Fibroblast of mammary gland (primary cell): ENCODE results near the gene PDE1A.

Experiments
- DNase-seq: peaks from one replicate; pipeline ENCODE4 v3.0.0-alpha.2; 2010; ENCODE audit warnings: low read depth
- H3K4me3 ChIP-seq: 2 replicates; pipeline ENCODE4 v1.5.1; 2011; ENCODE audit warnings: low read depth, mild to moderate bottlenecking, low read length, moderate library complexity; ENCODE audit not compliant: control insufficient read depth
- TF ChIP-seq, protein P1 (sequence below): conservative IDR thresholded peaks from 2 replicates; pipeline ENCODE4 v1.5.1; 2011; ENCODE audit warnings: low read depth, low read length, inconsistent platforms; ENCODE audit not compliant: control insufficient read depth, insufficient read depth

The PDE1A gene

DNA sequence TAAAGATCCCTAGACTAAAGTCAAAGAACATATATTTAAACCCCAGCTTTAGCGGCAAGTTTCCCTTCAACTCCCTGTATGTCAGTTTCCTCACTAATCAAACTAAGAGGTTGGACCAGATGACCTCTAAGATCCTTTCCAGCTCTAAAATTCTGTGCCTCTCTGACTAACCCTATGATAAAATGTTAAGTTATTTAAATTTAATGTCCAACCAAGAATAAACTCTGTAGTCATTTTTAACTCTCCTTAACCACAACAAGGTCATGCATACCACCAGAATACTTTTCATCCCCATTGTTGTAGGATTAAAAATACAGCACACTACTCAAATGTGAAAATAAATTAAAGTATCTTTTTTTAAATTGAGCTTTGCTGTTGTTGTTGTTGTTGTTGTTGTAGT is 5.2 kb upstream of the PDE1A start:
- DNase-seq, result no peak
- no peak overlapping the region for H3K4me3 ChIP-seq
- TF ChIP-seq, protein P1, sequence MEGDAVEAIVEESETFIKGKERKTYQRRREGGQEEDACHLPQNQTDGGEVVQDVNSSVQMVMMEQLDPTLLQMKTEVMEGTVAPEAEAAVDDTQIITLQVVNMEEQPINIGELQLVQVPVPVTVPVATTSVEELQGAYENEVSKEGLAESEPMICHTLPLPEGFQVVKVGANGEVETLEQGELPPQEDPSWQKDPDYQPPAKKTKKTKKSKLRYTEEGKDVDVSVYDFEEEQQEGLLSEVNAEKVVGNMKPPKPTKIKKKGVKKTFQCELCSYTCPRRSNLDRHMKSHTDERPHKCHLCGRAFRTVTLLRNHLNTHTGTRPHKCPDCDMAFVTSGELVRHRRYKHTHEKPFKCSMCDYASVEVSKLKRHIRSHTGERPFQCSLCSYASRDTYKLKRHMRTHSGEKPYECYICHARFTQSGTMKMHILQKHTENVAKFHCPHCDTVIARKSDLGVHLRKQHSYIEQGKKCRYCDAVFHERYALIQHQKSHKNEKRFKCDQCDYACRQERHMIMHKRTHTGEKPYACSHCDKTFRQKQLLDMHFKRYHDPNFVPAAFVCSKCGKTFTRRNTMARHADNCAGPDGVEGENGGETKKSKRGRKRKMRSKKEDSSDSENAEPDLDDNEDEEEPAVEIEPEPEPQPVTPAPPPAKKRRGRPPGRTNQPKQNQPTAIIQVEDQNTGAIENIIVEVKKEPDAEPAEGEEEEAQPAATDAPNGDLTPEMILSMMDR, result no peak

DNA sequence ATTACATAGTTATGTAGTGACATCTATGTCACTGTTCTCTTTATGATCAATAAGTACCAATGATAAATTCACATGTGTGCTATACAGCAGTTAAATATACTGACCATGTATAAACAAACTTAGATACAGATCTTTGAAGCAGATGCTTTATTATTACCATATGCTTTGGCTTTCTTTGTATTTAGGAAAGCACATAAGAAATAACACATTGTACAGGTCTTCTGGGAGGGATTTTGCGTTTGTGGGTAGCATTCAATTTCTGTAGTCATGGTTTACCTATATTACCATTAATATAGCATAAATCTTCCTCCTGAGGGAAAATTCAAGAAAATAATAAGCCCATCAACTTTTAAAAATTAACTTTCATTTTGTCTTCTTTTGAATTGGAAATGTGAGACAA is 1.6 kb upstream of the PDE1A start:
- no peak overlapping the region for H3K4me3 ChIP-seq
- DNase-seq, result no peak
- TF ChIP-seq, protein P1, result no peak

DNA sequence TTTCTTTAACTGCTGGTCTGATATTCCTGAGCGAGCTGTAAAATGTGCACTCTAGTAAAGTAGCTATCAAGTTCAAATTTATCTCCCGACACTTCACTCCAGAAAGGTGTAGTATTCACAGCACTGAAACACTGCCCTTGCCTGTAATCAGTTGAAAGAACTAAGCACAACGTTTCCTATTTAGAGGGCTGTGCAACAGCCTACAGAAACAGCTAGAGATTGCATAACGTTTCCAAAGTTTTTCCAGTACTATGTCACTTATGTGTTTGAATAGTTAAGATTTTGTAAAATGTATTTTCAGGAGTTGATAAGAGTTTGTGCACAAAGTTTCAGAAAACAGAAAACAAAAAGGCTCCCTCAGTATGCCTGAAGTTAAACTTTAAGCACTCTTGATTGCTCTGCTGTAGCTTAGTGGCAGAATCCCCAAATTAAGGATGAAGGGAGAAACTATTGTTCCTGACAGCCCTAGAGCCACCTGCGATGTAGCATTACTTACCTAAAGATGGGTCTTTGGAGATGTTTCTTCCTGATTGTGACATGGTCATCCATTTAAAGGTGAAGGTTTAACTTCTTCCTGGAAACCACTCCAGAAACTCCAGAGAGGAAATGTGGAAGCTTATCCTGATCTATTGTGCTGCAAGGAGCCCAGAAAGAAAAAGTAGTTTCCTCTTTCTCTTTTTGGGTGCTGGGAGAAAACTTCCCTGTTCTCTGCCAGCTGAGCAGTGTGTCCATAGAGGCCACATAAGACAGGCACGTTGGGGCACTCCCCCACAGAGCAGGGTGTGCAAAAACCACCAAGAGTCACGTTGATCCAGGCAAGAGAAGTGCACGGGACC is 536 bp downstream of the PDE1A start:
- TF ChIP-seq, protein P1, result no peak
- no peak overlapping the region for H3K4me3 ChIP-seq
- DNase-seq, result peak; percentile 26

DNA sequence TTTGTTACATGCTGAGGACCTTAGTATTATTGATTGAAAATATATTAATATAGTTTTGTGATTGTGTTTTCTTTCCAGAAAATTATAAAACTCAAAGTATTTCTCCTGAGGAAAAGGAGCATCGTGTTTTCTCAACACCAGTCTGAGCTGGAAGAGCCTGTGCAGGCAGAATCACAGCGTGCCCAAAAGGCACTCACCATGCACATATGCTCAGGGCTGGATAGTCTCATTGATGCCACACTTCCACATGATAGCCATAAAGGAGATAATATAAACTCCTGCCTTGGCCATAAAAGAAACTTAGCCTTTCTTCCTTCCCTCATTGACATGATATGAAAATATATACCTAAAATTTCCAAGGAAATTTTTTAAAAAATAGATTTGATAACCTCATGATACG is 4.0 kb downstream of the PDE1A start:
- H3K4me3 ChIP-seq, result no peak overlapping the region
- DNase-seq, result no peak
- TF ChIP-seq, protein P1, result no peak

DNA sequence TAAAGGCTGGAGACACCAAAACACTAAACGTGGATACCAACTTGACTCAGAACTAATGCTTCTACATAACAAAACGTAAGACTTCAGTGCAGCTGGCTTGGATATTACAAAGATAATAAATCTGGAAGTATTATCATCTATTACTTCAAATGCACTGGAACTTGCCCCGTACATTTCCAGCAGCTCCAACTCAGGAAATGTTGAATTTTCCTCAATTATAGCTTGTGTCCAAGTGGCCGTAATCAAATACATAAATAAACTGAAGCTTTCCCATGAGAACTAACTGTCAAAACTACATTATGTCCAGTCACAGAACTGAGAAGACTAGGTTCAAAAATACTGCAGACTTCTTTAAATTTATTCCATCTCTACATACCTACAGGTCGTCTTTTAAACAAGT is 6.2 kb downstream of the PDE1A start:
- no peak overlapping the region for H3K4me3 ChIP-seq
- no peak for DNase-seq
- TF ChIP-seq, protein P1, result no peak

DNA sequence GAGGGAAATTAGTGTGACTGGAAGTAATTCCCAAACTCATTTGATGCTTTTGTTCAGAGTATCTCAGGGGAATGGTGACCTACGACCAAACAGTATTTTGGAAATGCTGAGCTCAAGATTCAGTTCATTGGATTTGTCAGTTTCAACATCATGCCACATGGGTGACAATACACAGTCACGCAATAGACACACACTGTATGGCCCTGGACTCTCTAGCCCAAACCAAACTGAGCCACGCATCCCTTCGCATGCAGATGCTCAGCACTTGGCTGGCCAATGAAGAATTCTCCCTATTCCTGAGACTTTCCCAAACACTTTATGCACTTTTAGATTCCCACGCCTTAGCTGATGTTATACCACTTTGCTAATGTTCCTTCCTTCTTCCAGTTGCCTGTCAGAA is 10.0 kb downstream of the PDE1A start:
- DNase-seq, result no peak
- H3K4me3 ChIP-seq, result no peak overlapping the region
- TF ChIP-seq, protein P1, result no peak

DNA sequence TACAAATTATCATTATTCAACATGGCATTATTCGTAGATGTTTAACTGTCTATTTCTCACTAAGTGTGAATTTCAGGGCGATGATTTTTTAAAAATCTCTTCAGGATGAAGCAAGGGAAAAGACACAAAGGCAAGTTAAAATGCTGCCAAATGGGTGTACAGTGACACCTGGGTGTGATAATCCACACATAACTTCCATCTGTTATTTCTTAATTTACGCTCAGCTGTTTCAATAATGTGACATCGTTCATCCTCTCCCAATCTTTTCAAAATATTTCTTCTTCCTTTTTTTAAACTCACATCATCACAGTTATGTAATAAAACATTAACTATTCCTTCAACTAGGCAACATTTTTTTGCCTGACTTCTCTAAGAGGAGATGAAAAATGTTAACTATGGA is 10.6 kb downstream of the PDE1A start:
- no peak overlapping the region for H3K4me3 ChIP-seq
- TF ChIP-seq, protein P1, result no peak
- no peak for DNase-seq
